GM19438 (cell line): ENCODE measurements around the gene CTDP1.

Experiments used
- ATAC-seq: cut with Tn5 transposase; IDR thresholded peaks from one replicate; pipeline ENCODE4 v1.9.1; 2021; ENCODE audit warnings: low read depth; ENCODE audit not compliant: unreplicated experiment

The CTDP1 gene

GRCh38 chr18:79789901-79790890, 110.6 kb downstream of the CTDP1 start:
- no peak for ATAC-seq

- no peak for ATAC-seq
Observed at GRCh38 chr18:79790996-79791972, 111.7 kb downstream of the CTDP1 start.

DNA sequence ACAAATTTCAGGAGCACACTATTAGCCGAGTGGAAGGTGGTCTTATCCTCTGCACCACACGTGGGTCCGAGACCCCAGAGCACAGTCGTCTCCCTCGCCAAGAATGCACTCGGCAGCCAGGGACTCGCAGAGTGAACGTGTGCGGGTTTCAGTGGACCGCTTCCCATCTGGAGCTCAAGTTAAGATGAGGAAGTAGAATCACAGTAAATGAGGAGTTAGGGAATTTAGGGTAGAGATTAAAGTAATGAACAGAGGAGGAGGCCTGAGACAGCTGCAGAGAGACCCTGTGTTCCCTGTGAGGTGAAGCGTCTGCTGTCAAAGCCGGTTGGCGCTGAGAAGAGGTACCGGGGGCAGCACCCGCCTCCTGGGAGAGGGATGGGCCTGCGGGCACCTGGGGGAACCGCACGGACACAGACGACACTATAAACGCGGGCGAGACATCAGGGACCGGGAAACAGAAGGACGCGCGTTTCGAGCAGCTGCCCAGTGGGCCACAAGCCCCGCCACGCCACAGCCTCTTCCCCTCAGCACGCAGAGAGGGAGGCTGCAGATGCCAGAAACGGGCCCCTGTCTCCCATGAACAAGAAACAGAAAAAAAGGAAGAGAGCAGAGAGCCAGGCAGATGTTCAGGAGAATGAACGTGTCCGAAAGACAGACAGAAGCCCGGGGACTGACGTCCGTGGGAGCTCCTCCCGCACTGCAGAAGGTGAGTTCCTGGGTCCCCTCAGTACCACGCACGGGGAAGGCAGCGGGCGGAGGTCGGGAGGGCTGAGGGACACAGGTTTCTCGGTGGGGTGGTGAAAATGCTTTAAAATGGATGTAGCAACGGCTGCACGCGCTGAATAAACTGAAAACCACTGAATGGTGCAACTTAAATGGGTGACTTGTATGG, 112.7 kb downstream of the CTDP1 start:
- ATAC-seq: no peak

DNA sequence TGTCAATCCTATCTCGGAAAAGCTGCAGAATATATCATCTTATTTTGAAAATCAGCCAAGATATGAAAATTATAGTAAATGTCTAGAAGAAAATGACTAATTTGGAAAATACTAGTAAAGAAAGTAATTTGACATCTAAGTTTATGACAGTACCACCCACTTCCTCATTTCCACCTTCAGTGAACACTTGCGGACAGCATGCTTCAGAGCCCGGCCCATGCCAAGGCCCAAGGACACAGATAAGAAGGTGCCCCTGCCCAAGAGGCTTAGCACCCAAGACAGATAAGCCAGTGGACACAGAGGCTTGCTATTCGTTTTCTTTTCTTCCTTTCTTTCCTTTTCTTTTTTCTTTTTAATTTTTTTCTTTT, 113.4 kb downstream of the CTDP1 start:
- no peak for ATAC-seq

GRCh38 chr18:79794846-79795245, 115.2 kb downstream of the CTDP1 start:
- no peak for ATAC-seq

DNA sequence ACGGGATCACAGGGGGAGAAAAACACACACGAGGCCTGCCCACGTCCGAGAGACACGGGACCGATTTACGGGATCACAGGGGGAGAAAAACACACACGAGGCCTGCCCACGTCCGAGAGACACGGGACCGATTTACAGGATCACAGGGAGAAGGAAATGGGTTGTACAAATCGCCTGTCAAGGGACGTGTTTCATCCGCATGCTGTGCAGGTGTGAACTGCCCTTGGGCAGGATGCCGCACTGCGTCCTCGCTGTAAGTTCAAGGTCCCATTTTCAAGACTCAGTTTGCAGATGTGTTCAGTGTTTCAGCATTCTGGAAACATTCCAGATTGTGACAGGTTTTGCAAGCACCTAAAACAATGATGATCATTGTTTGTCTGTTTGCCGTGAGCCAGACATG, 115.8 kb downstream of the CTDP1 start:
- no peak for ATAC-seq

- no peak for ATAC-seq
Observed at GRCh38 chr18:79796016-79796415, 116.4 kb downstream of the CTDP1 start.

GRCh38 chr18:79796531-79797405, 117.2 kb downstream of the CTDP1 start:
- no peak for ATAC-seq

- no peak for ATAC-seq
Observed at GRCh38 chr18:79797518-79798345, 118.1 kb downstream of the CTDP1 start, which contains the start of gene KCNG2. Gene KCNG2, plus strand, starts transcription at chr18:79797938. Its CDS starts 65,730 bp downstream, at chr18:79863668.

DNA sequence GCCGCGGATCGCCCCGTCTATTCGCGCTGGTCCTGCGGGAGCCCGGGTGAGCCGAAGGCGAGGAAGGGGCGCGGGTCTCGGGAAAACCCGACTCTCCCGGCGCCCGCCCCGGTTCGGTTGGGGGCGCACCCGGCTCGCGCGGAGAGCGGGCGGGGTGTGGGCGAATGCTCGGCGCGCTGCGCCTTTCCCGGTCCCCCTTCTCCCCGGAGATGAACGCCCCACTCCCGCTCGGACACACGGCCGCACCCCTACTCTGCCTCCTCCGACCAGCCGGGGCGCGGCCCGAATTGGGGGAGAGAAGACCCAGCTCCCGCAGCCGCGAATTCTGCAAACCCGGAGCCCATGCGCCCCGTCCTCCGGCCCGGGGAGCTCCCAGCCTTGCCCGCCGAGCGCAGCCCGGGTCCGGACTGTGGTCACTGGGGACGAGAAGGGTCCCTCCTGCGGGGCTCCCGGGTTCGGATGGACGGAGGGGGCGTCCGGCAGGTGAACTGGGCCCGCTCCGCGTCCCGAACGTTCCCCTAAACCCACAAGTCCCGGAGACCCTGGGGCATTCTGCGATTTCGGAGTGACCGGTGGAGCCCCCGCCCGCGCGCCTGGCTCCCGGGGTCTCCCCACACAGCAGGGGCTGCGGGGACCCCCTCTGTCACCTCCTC, 118.9 kb downstream of the CTDP1 start:
- no peak for ATAC-seq

- ATAC-seq: no peak
Observed at GRCh38 chr18:79798999-79799370, 119.4 kb downstream of the CTDP1 start.

GRCh38 chr18:79799619-79800370, 120.2 kb downstream of the CTDP1 start:
- no peak for ATAC-seq

DNA sequence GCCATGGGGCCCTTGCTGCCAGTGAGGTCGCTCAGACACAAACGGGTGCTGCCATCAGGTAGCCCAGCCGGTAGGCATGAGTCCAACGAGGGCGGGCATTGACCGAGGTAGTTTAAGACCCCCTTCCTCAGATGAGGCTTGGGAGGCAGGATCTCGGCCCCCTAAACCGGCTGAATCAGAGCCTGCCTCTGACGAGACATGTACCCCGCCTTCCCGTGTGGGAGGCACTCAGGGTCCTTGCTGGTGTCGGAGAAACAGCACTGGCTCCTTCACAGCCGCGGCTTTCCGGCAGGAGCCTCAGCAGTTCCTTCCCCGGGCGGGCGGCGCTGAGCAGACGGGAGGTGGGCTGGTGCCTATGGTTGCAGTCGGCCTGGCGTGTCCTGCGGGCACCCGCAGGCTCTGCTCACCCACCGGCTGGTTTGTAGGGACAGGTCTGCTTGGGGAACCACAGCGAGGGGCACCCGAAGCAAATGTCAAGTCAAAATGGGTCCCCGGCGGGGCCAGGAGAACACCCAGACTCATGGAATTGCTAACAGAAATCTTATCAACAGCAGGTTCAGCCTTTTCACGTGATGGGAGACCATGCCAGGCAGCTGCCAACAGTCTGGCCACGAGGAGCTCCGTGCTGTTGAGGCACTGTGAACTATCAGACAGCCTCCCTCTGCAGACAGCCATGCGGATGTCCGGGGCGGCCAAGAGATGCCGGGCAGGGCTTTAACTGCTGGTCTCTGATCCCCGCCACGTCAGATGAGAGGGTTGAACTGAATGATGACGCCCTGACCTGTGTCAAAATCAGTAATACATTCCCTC, 121.0 kb downstream of the CTDP1 start:
- ATAC-seq: no peak

DNA sequence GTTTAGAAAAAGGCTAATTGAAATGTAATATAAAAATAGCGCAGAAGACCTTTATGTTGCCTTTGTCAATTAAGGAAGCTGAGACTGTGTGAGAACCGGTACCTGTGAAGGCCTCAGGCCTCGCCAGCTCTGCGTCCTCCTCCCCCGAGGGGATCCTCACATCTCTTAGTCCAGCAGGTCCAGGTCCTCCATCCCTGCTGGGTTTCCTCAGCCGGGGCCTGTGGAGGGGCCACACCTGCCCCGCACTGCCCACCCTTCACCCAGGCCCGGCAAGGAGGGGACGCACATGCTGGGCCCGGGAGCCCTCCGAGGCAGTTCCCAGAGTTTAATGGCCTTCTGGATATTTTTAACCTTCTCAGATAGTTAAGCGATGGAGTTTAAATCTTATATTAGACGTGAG, 121.6 kb downstream of the CTDP1 start:
- ATAC-seq: no peak

DNA sequence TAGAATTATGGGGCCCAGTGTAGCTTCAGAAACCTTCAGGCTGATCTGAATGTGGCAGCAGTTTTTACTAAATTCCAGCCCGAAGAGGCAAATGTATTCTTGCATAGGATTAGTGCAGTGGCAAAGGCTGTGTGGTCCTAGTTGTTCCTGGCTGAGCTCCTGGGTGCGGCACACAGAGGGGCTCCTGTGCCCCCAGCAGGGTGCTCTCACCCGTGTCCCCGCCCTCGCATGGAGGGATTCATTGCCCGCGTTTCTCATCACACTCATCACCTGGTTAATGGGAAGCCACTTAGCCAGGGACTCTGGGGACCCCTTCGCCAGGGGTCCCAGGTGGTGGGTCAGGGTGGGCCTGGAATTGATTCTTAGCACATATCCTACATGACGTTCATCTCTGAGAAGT, 122.0 kb downstream of the CTDP1 start:
- no peak for ATAC-seq

- no peak for ATAC-seq
Observed at GRCh38 chr18:79802298-79802697, 122.7 kb downstream of the CTDP1 start.
